Measurements from ENCODE around the gene ATRNL1.
A peak's percentile ranks its signal among the peaks of the same experiment; 100 is the strongest.

Gene ATRNL1, protein sequence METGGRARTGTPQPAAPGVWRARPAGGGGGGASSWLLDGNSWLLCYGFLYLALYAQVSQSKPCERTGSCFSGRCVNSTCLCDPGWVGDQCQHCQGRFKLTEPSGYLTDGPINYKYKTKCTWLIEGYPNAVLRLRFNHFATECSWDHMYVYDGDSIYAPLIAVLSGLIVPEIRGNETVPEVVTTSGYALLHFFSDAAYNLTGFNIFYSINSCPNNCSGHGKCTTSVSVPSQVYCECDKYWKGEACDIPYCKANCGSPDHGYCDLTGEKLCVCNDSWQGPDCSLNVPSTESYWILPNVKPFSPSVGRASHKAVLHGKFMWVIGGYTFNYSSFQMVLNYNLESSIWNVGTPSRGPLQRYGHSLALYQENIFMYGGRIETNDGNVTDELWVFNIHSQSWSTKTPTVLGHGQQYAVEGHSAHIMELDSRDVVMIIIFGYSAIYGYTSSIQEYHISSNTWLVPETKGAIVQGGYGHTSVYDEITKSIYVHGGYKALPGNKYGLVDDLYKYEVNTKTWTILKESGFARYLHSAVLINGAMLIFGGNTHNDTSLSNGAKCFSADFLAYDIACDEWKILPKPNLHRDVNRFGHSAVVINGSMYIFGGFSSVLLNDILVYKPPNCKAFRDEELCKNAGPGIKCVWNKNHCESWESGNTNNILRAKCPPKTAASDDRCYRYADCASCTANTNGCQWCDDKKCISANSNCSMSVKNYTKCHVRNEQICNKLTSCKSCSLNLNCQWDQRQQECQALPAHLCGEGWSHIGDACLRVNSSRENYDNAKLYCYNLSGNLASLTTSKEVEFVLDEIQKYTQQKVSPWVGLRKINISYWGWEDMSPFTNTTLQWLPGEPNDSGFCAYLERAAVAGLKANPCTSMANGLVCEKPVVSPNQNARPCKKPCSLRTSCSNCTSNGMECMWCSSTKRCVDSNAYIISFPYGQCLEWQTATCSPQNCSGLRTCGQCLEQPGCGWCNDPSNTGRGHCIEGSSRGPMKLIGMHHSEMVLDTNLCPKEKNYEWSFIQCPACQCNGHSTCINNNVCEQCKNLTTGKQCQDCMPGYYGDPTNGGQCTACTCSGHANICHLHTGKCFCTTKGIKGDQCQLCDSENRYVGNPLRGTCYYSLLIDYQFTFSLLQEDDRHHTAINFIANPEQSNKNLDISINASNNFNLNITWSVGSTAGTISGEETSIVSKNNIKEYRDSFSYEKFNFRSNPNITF (N-terminal part only)

DNA sequence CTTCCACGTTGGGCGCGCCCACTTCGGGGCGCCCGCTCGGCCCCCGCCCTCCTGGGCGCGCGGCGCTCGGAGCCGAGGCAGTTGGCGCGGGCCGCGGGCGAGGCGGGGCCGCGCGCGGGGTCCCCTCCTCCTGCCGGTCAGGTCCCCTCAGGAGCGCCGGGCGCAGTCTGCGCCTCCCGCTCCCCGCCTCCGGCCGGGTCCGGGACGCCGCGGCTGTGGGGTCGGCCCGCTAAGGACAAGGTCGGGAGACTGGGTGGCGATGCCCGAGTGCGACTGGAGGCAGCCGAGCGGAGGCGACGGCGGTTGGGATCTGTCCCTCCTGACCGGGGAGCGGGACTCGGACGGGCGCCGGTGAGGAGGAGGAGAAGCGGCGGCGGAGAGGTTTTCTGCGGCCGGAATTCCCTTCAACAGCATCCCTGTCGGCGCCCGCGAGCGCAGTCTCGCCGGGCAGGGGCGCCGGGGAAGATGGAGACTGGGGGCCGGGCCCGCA is at the start of gene ATRNL1:
Gene ATRNL1 (plus strand): TSS at position 80 of the 490 bp plus-strand sequence. CDS start 386 bp downstream, at position 466.
- TF ChIP-seq POLR2A (IDR thresholded peaks at IDR 0.05; ENCODE audit: low read depth, low read length), result peak; percentile 42; the same call in 1 of the 2 replicates
- DNase-seq (ENCODE audit: insufficient read length, low spot score) (no peak), FAIRE-seq (no peak)

DNA sequence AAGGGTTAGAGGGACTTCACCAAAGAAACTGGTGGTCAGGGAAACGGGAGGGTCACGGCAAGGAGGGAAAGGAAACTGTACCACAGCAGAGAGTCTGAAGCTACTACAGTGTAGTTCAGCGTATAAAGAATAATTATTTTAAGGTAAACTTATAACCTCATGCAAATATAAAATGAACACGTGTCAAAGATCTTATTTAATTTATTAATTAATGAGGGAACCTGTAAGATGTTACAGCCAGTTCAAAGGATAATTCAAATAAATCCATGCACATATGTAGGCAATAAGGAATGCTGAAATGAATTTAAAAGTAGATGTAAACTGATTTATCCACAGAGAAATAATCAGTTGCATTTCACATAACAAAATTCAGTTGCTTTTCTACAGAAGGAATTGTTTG is 49.4 kb upstream of the ATRNL1 start:
- no peak for TF ChIP-seq POLR2A (IDR thresholded peaks at IDR 0.05; ENCODE audit: low read depth, low read length)
- FAIRE-seq, result no peak
- DNase-seq (ENCODE audit: insufficient read length, low spot score), result no peak

DNA sequence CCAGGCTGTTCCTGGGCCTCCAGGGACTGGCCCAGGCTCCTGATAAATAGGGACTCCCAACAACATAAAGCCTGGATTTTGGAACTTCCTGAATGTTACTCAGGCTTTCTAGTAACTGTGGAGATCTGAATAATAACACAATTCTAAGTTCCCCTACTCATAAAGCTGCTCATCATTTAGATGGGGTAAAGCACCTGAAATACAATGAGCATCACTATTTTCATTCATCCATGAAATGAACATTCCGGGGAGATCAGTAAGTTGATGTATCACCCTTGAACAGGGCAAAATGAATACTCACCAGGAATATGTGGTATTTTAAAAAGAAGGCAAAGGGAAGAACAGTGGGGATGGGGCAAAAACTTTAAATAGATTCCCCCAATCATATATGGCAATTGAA is 48.3 kb upstream of the ATRNL1 start:
- FAIRE-seq, result no peak
- no peak for DNase-seq (ENCODE audit: insufficient read length, low spot score)
- no peak for TF ChIP-seq POLR2A (IDR thresholded peaks at IDR 0.05; ENCODE audit: low read depth, low read length)

DNA sequence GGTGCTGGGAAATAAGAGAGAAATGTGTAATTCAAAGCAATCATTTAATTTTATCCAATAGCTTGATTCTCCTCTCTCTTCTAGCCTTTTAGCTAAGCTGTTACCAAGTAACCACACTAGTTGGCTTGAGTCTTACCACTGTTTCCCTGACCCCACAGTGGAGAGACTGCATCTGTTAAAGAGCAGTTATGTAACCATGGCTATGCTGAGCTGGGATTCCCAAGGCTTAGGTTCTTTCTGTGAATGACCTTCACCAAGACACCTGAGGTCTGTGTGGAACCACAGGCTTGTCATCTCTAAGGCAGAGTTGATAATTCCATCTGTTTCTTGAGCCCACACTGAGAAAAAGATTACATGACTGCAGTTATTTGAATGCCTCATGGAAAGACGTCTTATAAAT is 47.7 kb upstream of the ATRNL1 start:
- DNase-seq (ENCODE audit: insufficient read length, low spot score) (no peak), FAIRE-seq (no peak)
- TF ChIP-seq POLR2A (IDR thresholded peaks at IDR 0.05; ENCODE audit: low read depth, low read length), result no peak

DNA sequence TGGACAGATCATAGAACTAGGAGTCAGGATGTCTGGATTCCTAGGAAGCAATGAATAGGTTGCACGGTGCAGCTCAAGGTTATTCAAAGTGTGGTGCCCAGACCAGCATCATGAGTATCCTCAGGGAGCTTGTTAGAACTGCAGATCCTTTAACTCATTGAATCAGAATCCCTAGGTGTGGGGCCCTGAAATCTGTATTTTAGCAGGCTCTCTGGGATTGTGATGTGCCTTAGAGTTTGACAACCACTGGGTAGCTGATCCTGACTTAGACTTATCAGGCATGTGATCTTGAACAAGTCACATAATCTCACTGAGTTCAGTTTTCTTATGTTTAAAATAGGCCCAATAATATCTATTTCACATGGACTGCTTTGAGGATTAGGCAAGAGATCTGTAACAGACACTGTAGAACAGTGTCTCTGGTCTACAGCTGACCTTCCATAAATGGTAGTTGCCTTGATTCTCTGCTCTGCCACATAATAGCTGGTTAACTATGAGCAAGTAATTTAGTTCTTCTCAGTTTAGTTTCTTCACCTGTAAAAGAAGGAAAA is 46.4 kb upstream of the ATRNL1 start:
- FAIRE-seq, result no peak

DNA sequence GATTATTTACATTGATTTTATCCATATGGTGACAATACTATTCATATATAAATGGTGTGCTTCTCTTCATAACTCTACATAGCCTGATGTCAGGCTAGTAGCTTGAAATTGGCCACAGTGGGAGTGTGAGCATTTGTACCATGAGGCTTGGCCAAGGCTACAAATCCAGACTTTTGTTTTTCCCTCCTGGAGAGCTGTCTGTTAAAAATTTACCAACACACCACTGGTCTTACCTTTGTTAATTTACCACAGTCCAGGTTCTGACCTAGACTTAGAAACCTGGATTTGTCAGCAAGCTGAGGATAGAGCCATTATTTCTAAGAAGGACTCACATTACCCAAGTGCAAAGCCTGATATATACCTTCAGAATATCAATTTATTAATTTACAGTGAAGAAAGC is 45.5 kb upstream of the ATRNL1 start:
- TF ChIP-seq POLR2A (IDR thresholded peaks at IDR 0.05; ENCODE audit: low read depth, low read length), result no peak
- FAIRE-seq (no peak), DNase-seq (ENCODE audit: insufficient read length, low spot score) (no peak)

More for the DNA sequence above, 46.4 kb upstream of the ATRNL1 start:
- TF ChIP-seq POLR2A (IDR thresholded peaks at IDR 0.05; ENCODE audit: low read depth, low read length), result no peak
- DNase-seq (ENCODE audit: insufficient read length, low spot score), result no peak

DNA sequence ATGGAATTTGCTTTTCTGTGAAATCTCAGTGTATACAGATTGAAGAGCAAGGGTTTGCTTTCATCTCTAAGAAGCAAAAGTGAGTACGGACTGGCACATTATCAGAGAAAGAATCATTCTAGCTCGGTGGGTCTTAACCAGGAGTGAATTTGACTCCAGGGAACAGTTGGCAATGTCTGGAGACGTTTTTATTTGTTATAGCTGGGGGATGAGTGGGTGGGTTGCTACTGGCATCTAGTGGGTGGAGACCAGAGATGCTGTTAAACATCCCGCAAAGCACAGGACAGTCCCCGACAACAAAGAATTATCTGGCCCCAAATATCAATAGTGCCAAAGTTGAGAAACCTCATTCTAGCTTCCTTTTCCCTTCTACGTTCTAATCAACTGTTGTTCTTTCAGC is 43.8 kb upstream of the ATRNL1 start:
- DNase-seq (ENCODE audit: insufficient read length, low spot score) (no peak), FAIRE-seq (no peak)
- TF ChIP-seq POLR2A (IDR thresholded peaks at IDR 0.05; ENCODE audit: low read depth, low read length), result no peak

DNA sequence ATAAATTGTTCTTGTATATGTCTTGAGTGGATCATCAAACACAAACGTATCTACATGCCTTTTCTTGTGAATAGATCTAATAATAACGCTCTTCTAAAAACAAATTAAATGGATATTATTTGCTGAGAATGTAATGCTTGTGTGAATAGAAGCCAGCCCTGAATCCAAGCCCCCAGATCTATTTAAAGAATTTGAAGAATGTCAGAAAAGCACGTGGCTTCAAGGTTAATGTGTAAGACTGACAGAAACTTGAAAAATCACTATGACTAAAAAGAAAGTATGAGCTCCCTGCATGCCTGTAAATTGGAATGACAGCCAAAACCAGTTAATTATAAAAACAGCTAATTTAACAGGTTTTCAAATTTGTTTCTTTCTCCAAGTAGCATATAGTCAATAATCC is 43.2 kb upstream of the ATRNL1 start:
- FAIRE-seq (no peak), DNase-seq (ENCODE audit: insufficient read length, low spot score) (no peak)
- TF ChIP-seq POLR2A (IDR thresholded peaks at IDR 0.05; ENCODE audit: low read depth, low read length), result no peak

DNA sequence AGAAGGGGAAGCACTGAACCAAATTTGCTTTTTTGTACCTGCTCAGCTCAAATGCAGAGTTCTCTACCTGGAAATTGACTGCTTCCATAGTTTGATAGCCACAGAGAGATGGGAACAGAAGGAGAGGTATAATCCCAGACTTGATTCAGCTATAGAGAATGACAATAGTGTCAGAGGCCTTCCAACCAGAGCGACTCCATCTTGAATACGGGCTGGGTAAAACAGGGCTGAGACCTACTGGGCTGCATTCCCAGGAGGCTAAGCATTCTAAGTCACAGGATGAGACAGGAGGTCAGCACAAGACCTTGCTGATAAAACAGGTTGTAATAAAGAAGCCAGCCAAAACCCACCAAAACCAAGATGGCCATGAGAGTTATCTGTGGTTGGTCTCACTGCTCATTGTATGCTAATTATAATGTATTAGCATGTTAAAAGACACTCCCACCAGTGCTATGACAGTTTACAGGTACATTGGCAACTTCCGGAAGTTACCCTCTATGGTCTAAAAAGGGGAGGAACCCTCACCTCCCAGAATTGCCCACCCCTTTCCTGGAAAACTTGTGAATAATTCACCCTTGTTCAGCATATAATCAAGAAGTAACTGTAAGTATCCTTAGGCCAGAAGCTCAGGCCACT is 42.7 kb upstream of the ATRNL1 start:
- no peak for FAIRE-seq

DNA sequence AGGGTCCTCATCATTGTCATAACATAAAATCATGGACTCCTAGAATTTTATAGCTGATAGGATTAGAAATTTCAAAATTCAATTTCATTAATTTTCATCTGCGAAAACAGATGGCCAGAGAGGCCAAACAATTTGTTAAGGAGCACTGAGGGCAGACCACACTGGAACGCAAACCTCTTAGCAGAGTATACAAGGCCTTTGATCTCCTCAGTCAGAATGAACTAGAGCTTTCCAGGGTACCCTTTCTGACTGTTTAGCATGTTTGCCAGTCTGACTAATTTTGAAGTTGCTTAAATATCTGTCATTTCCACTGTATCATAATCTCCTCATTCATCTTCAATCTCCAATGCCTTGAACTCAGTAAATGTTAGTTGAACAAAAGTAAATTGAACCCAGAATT is 41.9 kb upstream of the ATRNL1 start:
- DNase-seq (ENCODE audit: insufficient read length, low spot score) (no peak), FAIRE-seq (no peak)
- TF ChIP-seq POLR2A (IDR thresholded peaks at IDR 0.05; ENCODE audit: low read depth, low read length), result no peak

More for the DNA sequence above, 42.7 kb upstream of the ATRNL1 start:
- DNase-seq (ENCODE audit: insufficient read length, low spot score), result no peak
- no peak for TF ChIP-seq POLR2A (IDR thresholded peaks at IDR 0.05; ENCODE audit: low read depth, low read length)

DNA sequence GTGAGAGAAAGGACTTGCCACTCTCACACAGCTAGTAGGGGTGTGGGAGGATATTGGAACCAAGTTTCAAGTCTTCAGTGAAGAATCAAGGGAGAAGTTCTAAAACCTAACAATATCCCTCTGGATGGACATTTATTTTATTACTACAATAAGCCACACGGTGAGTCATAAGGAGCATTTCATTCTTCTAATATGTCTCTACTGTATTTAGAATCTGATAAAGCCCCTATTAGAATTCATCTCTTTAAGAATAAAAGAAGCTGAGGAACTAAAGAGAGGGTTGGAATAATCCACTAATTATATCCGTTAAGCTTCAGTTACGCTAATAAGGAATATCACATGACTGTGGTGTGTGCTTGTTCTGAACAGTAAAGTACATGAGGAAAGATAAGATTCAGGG is 40.9 kb upstream of the ATRNL1 start:
- DNase-seq (ENCODE audit: insufficient read length, low spot score) (no peak), FAIRE-seq (no peak)
- TF ChIP-seq POLR2A (IDR thresholded peaks at IDR 0.05; ENCODE audit: low read depth, low read length), result no peak

DNA sequence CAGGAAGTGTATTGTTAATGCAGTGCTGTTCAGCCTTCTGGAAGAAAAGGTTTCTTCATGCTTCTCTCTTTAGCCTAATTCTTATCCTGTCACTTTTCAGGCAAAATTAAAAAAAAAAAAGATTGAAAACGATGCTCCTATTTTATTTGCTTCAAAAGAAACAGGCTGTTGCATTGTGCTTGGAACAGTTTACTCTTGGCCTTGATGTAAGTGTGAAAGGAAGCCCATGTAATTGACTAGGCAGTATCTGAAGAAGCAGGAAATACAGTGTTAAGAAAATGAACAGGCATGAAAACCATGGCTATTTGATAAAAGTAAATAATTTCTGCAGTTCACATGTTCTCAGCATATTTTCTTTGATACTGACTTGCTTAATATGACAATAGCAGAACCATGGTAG is 40.4 kb upstream of the ATRNL1 start:
- no peak for TF ChIP-seq POLR2A (IDR thresholded peaks at IDR 0.05; ENCODE audit: low read depth, low read length)
- no peak for FAIRE-seq
- no peak for DNase-seq (ENCODE audit: insufficient read length, low spot score)

DNA sequence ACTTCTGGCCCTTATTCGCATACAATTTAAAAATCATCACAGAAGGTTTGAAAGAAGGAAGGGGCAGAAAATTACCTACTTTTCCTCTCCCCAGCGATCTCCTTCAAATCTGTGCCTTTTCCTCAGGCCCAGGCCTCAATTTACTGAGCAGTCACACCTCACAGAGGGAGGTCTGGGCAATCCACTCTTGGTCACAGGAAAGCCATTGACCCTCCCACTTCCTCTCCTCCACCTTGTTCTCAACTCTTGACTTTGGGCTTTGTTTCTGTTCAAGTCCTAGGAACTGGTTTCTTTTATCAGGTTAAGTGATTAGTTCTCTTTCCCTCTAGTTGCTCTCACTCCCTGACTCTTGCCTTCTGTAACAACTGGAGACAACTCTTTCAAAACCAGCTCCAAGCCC is 37.0 kb upstream of the ATRNL1 start:
- FAIRE-seq, result no peak
- DNase-seq (ENCODE audit: insufficient read length, low spot score), result no peak
- TF ChIP-seq POLR2A (IDR thresholded peaks at IDR 0.05; ENCODE audit: low read depth, low read length), result no peak

Measured in H54 (cell line).